Adrenal gland (tissue), 12 donors: ENCODE results near the gene ITPK1. TPM values are rescaled to one million over a fixed set of nuclear protein-coding genes. Genes with fewer than 3 reads are reported as not detected.
A peak's percentile ranks its signal among the peaks of the same experiment; 100 is the strongest.

Source experiments
- DNase-seq, 7 donors: peaks; one replicate each; pipeline ENCODE4 v3.0.0-alpha.2; 2019 to 2020
- H3K27ac ChIP-seq, 5 donors: fragments of 200-600 bp; sonication (generic) in 4 of 5; 1 replicate in 3 of 5; 2 replicates in 2 of 5; pipeline versions ENCODE4 v1.5.1 to v1.8.0; 2016 to 2020; ENCODE audit warnings: mild to moderate bottlenecking in 1 of 5
- H3K27me3 ChIP-seq: fragments of 200-600 bp; 2 replicates; pipeline ENCODE4 v1.8.0; 2021
- H3K36me3 ChIP-seq, 2 donors: fragments of 200-600 bp; replicated peaks in 1 of 2; 1 replicate in 1 of 2; 2 replicates in 1 of 2; pipeline versions ENCODE4 v1.5.1 to v1.8.0; 2018 to 2022
- H3K4me1 ChIP-seq, 2 donors: fragments of 200-600 bp; replicated peaks in 1 of 2; 1 replicate in 1 of 2; 2 replicates in 1 of 2; pipeline versions ENCODE4 v1.5.1 to v1.8.0; 2018 to 2021
- H3K4me3 ChIP-seq, 4 donors: fragments of 200-600 bp; sonication (generic) in 3 of 4; one replicate each; pipeline ENCODE4 v1.5.1; 2016 to 2018
- H3K9me3 ChIP-seq, 3 donors: fragments of 200-600 bp; sonication (generic) in 1 of 3; replicated peaks in 1 of 3; 1 replicate in 2 of 3; 2 replicates in 1 of 3; pipeline versions ENCODE4 v1.5.1 to v1.8.0; 2016 to 2021
- CTCF ChIP-seq, 6 experiments: fragments of 450-650 bp in 4 of 6; fragments of 200-600 bp in 2 of 6; sonication (generic) in 1 of 6; IDR thresholded peaks; 1 replicate in 5 of 6; 2 replicates in 1 of 6; pipeline versions ENCODE4 v1.5.1 to v1.8.0; 2016 to 2021; ENCODE audit warnings: antibody characterized with exemption in 6 of 6, mild to moderate bottlenecking in 2 of 6, moderate library complexity in 1 of 6
- POLR2A ChIP-seq, 2 donors: fragments of 450-650 bp; IDR thresholded peaks; one replicate each; pipeline ENCODE4 v1.6.1; 2017; ENCODE audit warnings: antibody characterized with exemption in 2 of 2, mild to moderate bottlenecking in 2 of 2, moderate library complexity in 1 of 2
- WGBS, 4 donors: extraction: QIAGEN DNeasy Blood & Tissue Kit in 2 of 4; methylation state at CpG; one replicate each; pipeline versions ENCODE4 v1.1.5 to v1.1.7; 2013 to 2017; 5-methylcytosine and 5-hydroxymethylcytosine counted together
- intact Hi-C, 2 donors: fragments of 100-400 bp; cut with DNase I; formaldehyde crosslinking; loops; one replicate each; pipeline versions ENCODE4 v1.14.1 to v1.15.0; 2022 to 2023
- polyA plus RNA-seq, 3 donors: library from polyadenylated mRNA; stranded (reverse); fragments of 200-250 nt in 2 of 3; fragments of 350-450 nt in 1 of 3; fragmentation: Illumina TruSeq in 1 of 3; extraction: RNeasy Lipid Tissue Mini Kit (QIAGEN cat#74804) in 1 of 3; gene quantifications; one replicate each; pipeline ENCODE4 v1.2.3, GENCODE V29; 2013 to 2014
- total RNA-seq, 9 donors: library from RNA; depleted of rRNA in 4 of 9; stranded (reverse); fragments of >200 nt in 4 of 9; fragments of 120-200 nt in 1 of 9; fragmentation: NEBNext Ultra II Directional in 1 of 9; extraction: Animal tissue kit (Norgen Biotek cat#: 25700) in 1 of 9; gene quantifications; one replicate each; pipeline versions ENCODE4 v1.1.0 to v1.2.4, GENCODE V29; 2013 to 2023
- donor health status: healthy with polysubstance abuse.
- donor health status: Bipolar disorder and iron deficiency.
- donor health status: DM: yes; HTN: yes; CAD: no.
- donor health status: DM: no; HTN: no; CAD: no.
- donor health status: DM: no; HTN: no; CAD: no.
- donor health status: DM: yes; HTN: yes; CAD: no.

The ITPK1 gene
- total and polyA plus RNA-seq, 12 donors = 28.1 to 182 (median 49.2) TPM

GRCh38 chr14:92931681-92932447 lies 183.9 kb downstream of the ITPK1 start:
- Histone ChIP-seq H3K4me3 (no peak overlapping the region), H3K9me3 (no peaks in the 10 kb centered on the region), H3K36me3 (no peaks in the 10 kb centered on the region), H3K27ac (peak overlapping the region in 1 of 5 donors; percentile 6), H3K4me1 (no peaks in the 10 kb centered on the region), H3K27me3 (no peaks in the 10 kb centered on the region)
- no peak for TF ChIP-seq CTCF (IDR thresholded peaks at IDR 0.05)
- TF ChIP-seq POLR2A (IDR thresholded peaks at IDR 0.05) = no peak
- intact Hi-C loops = no loop called here
- 84 to 86% (median 86%) methylated on average over 18 of the region's 18 CpGs for WGBS, 4 donors
- DNase-seq = no peak

GRCh38 chr14:92930737-92931602 lies 184.8 kb downstream of the ITPK1 start:
- TF ChIP-seq CTCF (IDR thresholded peaks at IDR 0.05) (no peak), POLR2A (IDR thresholded peaks at IDR 0.05) (no peak)
- no peak for DNase-seq
- WGBS, 4 donors = 68 to 75% (median 70%) methylated on average over 8 of the region's 8 CpGs
- no peaks in the 10 kb centered on the region for H3K4me1 ChIP-seq
- H3K36me3 ChIP-seq = no peaks in the 10 kb centered on the region
- no peaks in the 10 kb centered on the region for H3K27me3 ChIP-seq
- intact Hi-C loops = no loop called here
- no peak overlapping the region for H3K27ac ChIP-seq
- no peak overlapping the region for H3K4me3 ChIP-seq
- no peaks in the 10 kb centered on the region for H3K9me3 ChIP-seq

- 81 to 86% (median 84%) methylated on average over 13 to 20 of the region's 20 CpGs for WGBS, 4 donors
- TF ChIP-seq CTCF (IDR thresholded peaks at IDR 0.05) (no peak), POLR2A (IDR thresholded peaks at IDR 0.05) (no peak)
- H3K27ac ChIP-seq = peak overlapping the region in 1 of 5 donors; percentile 5
- no peak overlapping the region for H3K4me3 ChIP-seq
- H3K9me3 ChIP-seq = no peaks in the 10 kb centered on the region
- H3K27me3 ChIP-seq = no peaks in the 10 kb centered on the region
- no peak for DNase-seq
- no peaks in the 10 kb centered on the region for H3K36me3 ChIP-seq
- H3K4me1 ChIP-seq = no peaks in the 10 kb centered on the region
- intact Hi-C loops = no loop called here
Measured at GRCh38 chr14:92929689-92930608, 185.8 kb downstream of the ITPK1 start.
